A549 (cell line): Measurements from ENCODE around the gene LST1. TPM values are rescaled to one million over a fixed set of nuclear protein-coding genes. Genes with fewer than 3 reads are reported as not detected.

Source experiments
- ATAC-seq, 2 experiments: fragments of 200-7000 bp in 1 of 2; fragments of >200 bp in 1 of 2; cut with Nextera tagmentation in 1 of 2; cut with Tn5 transposase in 1 of 2; 3 replicates each; pipeline versions ENCODE4 v1.8.0 to v1.9.1; 2018 to 2020; ENCODE audit warnings: mild to moderate bottlenecking in 1 of 2, moderate library complexity in 1 of 2
- CTCF ChIA-PET: fragments of 300-600 bp; sonication (Branson Sonifier 250); formaldehyde crosslinking; extraction: SDS; loops from one replicate; lab custom pipeline; 2021; ENCODE audit warnings: antibody characterized with exemption, inconsistent platforms; lab: Yijun Ruan, JAX
- POLR2A ChIA-PET: fragments of 350-600 bp; formaldehyde crosslinking; extraction: SDS; loops from one replicate; lab custom pipeline; 2021; ENCODE audit warnings: antibody characterized with exemption, inconsistent platforms; lab: Yijun Ruan, JAX
- DNase-seq, 2 experiments: peaks; one replicate each; pipeline versions ENCODE4 v3.0.0 to v3.0.0-alpha.2; 2011 to 2016; ENCODE audit warnings: low read depth in 1 of 2, low spot score in 1 of 2
- FAIRE-seq: peaks from 2 replicates; lab custom pipeline; 2011; peaks lifted over from hg19 to GRCh38; lab: Jason Lieb, UNC
- H3K27ac ChIP-seq, 2 experiments: fragments of >200 bp; sonication (Bioruptor Twin); formaldehyde crosslinking; 3 replicates each; pipeline ENCODE4 v1.5.1; 2016 to 2017
- H3K4me1 ChIP-seq: fragments of >200 bp; sonication (Bioruptor Twin); formaldehyde crosslinking; 3 replicates; pipeline ENCODE4 v1.6.1; 2016
- H3K4me2 ChIP-seq: fragments of >200 bp; sonication (Bioruptor Twin); formaldehyde crosslinking; 3 replicates; pipeline ENCODE4 v1.6.1; 2016
- H3K4me3 ChIP-seq: fragments of >200 bp; sonication (Bioruptor Twin); formaldehyde crosslinking; 3 replicates; pipeline ENCODE4 v1.5.1; 2016
- H3K9me3 ChIP-seq: fragments of >200 bp; sonication (Bioruptor Twin); formaldehyde crosslinking; 3 replicates; pipeline ENCODE4 v1.6.1; 2016
- BCL3 ChIP-seq: fragments of >200 bp; sonication (Bioruptor Twin); formaldehyde crosslinking; IDR thresholded peaks from 3 replicates; pipeline ENCODE4 v1.6.1; 2016
- BHLHE40 ChIP-seq: IDR thresholded peaks from 2 replicates; pipeline ENCODE4 v1.6.1; 2012; ENCODE audit warnings: low read depth, low read length, inconsistent platforms
- CBX2 ChIP-seq: fragments of 200-600 bp; sonication (generic); IDR thresholded peaks from 2 replicates; pipeline ENCODE4 v1.6.1; 2016; ENCODE audit warnings: low read depth, mild to moderate bottlenecking, borderline replicate concordance
- CHD2 ChIP-seq: fragments of 150-350 bp; IDR thresholded peaks from 2 replicates; pipeline ENCODE4 v1.6.1; 2014; ENCODE audit warnings: low read length; ENCODE audit not compliant: partially characterized antibody
- CHD4 ChIP-seq: fragments of 200-600 bp; sonication (generic); IDR thresholded peaks from 2 replicates; pipeline ENCODE4 v1.6.1; 2016; ENCODE audit warnings: antibody characterized with exemption, mild to moderate bottlenecking, borderline replicate concordance
- EHF ChIP-seq: fragments of 250-450 bp; sonication (Bioruptor Pico); IDR thresholded peaks from 2 replicates; pipeline ENCODE4 v1.5.0; 2020; ENCODE audit warnings: mild to moderate bottlenecking
- EHMT2 ChIP-seq: fragments of 200-600 bp; sonication (generic); IDR thresholded peaks from 2 replicates; pipeline ENCODE4 v1.6.1; 2016; ENCODE audit warnings: antibody characterized with exemption, low read depth, mild to moderate bottlenecking, moderate library complexity
- ELK1 ChIP-seq: fragments of 150-350 bp; IDR thresholded peaks from 2 replicates; pipeline ENCODE4 v1.6.1; 2014; ENCODE audit warnings: low read depth, mild to moderate bottlenecking, low read length
- EP300 ChIP-seq, 2 experiments: fragments of >200 bp; sonication (Bioruptor Twin); formaldehyde crosslinking; IDR thresholded peaks; 2 replicates in 1 of 2; 3 replicates in 1 of 2; pipeline ENCODE4 v1.6.1; 2016 to 2017
- ESRRA ChIP-seq: fragments of 150-350 bp; IDR thresholded peaks from 2 replicates; pipeline ENCODE4 v1.6.1; 2014; ENCODE audit warnings: mild to moderate bottlenecking, low read length, borderline replicate concordance
- FOSB ChIP-seq: fragments of 250-450 bp; sonication (Bioruptor Pico); IDR thresholded peaks from 2 replicates; pipeline ENCODE4 v1.5.0; 2020; ENCODE audit warnings: mild to moderate bottlenecking, moderate library complexity
- FOSL2 ChIP-seq, 2 experiments: fragments of 450-650 bp in 1 of 2; fragments of >200 bp in 1 of 2; sonication (Bioruptor Twin) in 1 of 2; formaldehyde crosslinking; IDR thresholded peaks; 2 replicates each; pipeline versions ENCODE4 v1.5.0 to v1.6.1; 2016 to 2020; ENCODE audit warnings: mild to moderate bottlenecking in 1 of 2, moderate library complexity in 1 of 2
- GATA3 ChIP-seq: IDR thresholded peaks from 2 replicates; pipeline ENCODE4 v1.6.1; 2012; ENCODE audit warnings: borderline replicate concordance
- HDAC2 ChIP-seq: fragments of 200-600 bp; sonication (generic); IDR thresholded peaks from 2 replicates; pipeline ENCODE4 v1.6.1; 2016
- HOXB5 ChIP-seq: fragments of 250-450 bp; sonication (Bioruptor Pico); IDR thresholded peaks from 2 replicates; pipeline ENCODE4 v1.5.0; 2020; ENCODE audit warnings: mild to moderate bottlenecking, moderate library complexity
- KDM1A ChIP-seq: fragments of 200-600 bp; sonication (generic); IDR thresholded peaks from 2 replicates; pipeline ENCODE4 v1.6.1; 2016; ENCODE audit warnings: low read depth, mild to moderate bottlenecking
- KDM5A ChIP-seq: fragments of 200-600 bp; sonication (generic); IDR thresholded peaks from 2 replicates; pipeline ENCODE4 v1.6.1; 2016; ENCODE audit warnings: antibody characterized with exemption, mild to moderate bottlenecking
- MAX ChIP-seq: IDR thresholded peaks from 2 replicates; pipeline ENCODE4 v1.6.1; 2012
- MYC ChIP-seq: IDR thresholded peaks from 2 replicates; pipeline ENCODE4 v1.6.1; 2012; ENCODE audit warnings: mild to moderate bottlenecking, inconsistent platforms, low read length, improper control_type of control experiment, borderline replicate concordance
- NFE2L2 ChIP-seq: fragments of 150-350 bp; conservative IDR thresholded peaks from 2 replicates; pipeline ENCODE4 v1.6.1; 2014; ENCODE audit warnings: low read length
- NPAS2 ChIP-seq: fragments of 250-450 bp; sonication (Bioruptor Pico); IDR thresholded peaks from 2 replicates; pipeline ENCODE4 v1.8.0; 2022; ENCODE audit warnings: mild to moderate bottlenecking, moderate library complexity, borderline replicate concordance
- NR3C1 ChIP-seq: fragments of >200 bp; sonication (Bioruptor Twin); formaldehyde crosslinking; IDR thresholded peaks from 3 replicates; pipeline ENCODE4 v1.6.1; 2017
- PHF8 ChIP-seq: fragments of 200-600 bp; sonication (generic); IDR thresholded peaks from 2 replicates; pipeline ENCODE4 v1.6.1; 2016; ENCODE audit warnings: low read depth, mild to moderate bottlenecking, antibody characterized with exemption, moderate library complexity, borderline replicate concordance
- POLR2A ChIP-seq: IDR thresholded peaks from 2 replicates; pipeline ENCODE4 v1.6.1; 2012; ENCODE audit warnings: mild to moderate bottlenecking, low read length
- RAD21 ChIP-seq, 2 experiments: fragments of >200 bp in 1 of 2; sonication (Bioruptor Twin) in 1 of 2; formaldehyde crosslinking in 1 of 2; IDR thresholded peaks in 1 of 2; conservative IDR thresholded peaks in 1 of 2; 2 replicates in 1 of 2; 3 replicates in 1 of 2; pipeline ENCODE4 v1.6.1; 2012 to 2018; ENCODE audit warnings: inconsistent platforms in 1 of 2
- REST ChIP-seq: fragments of 200-600 bp; sonication (generic); IDR thresholded peaks from 2 replicates; pipeline ENCODE4 v1.6.1; 2016; ENCODE audit warnings: antibody characterized with exemption, mild to moderate bottlenecking, moderate library complexity
- SREBF2 ChIP-seq: fragments of 450-650 bp; IDR thresholded peaks from 2 replicates; pipeline ENCODE4 v1.6.1; 2014; ENCODE audit warnings: mild to moderate bottlenecking, moderate library complexity
- TFCP2L1 ChIP-seq: fragments of 250-450 bp; sonication (Bioruptor Pico); IDR thresholded peaks from 2 replicates; pipeline ENCODE4 v1.5.0; 2021; ENCODE audit warnings: mild to moderate bottlenecking
- WGBS: methylation state at CpG from one replicate; pipeline ENCODE4 v1.1.6; 2017; ENCODE audit errors: missing lambda C conversion rate; 5-methylcytosine and 5-hydroxymethylcytosine counted together
- polyA plus RNA-seq, 4 experiments: library from polyadenylated mRNA; depleted of rRNA in 3 of 4; stranded (reverse); fragments of >200 nt; fragmentation: RNase III in 1 of 4; extraction: RNeasy Plus Mini Kit Qiagen cat#74134 plus additional on column Dnase treatment in 1 of 4; gene quantifications; 2 replicates in 3 of 4; 3 replicates in 1 of 4; pipeline ENCODE4 v1.2.3, GENCODE V29; 2011 to 2017
- TF ChIP-seq, protein P1 (sequence below): fragments of 250-450 bp; sonication (Bioruptor Pico); IDR thresholded peaks from 2 replicates; pipeline ENCODE4 v1.5.0; 2021; ENCODE audit warnings: mild to moderate bottlenecking, moderate library complexity, borderline replicate concordance
- TF ChIP-seq, protein P2 (sequence below): IDR thresholded peaks from 2 replicates; pipeline ENCODE4 v1.6.1; 2012
- TF ChIP-seq, protein P3 (sequence below): fragments of >200 bp; sonication (Bioruptor Twin); formaldehyde crosslinking; IDR thresholded peaks from 2 replicates; pipeline ENCODE4 v1.6.1; 2016

LST1 gene
- polyA plus RNA-seq, 2 of the 4 experiments (the other 2 are of a cell fraction): 0.19 to 0.26 TPM

DNA sequence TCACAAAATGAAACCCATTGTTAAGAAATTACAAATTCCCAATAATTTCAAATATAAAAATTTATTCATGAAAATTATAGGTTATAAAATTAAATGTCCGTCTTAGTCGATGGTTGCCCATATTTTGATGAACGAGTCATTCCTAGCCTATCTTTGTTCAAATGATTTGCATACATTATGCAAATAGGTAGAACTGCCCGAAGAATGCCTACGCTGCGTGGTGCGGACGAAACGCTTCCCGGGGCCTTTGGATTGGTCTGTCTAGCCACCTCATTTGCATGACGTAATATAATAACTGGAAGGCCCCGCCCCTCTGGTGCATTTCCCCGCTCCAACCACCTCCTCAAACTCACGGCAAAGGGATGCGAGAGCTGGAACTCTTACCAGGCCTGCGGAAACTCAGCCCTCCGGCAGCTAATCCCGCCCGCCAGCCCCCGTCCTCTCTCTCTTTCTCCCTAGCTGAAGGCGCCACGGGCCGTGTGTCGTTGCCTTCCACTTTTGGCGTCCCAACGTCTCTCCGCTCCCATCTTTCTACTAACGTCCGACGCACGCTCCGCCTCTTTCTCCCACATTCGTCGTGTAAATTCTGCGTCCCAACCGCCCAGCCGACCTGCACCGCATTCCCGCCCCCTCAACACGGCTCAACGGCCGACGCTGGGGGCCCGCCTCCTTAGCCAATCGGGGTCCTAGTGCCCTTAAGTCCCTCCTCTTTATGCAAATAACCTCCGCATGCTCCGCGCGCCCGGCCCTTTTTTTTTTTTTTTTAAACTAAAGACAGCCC lies 33.9 kb downstream of the LST1 start:
- peaks cover 15% of the 10 kb centered on the region for H3K4me1 ChIP-seq
- ChIA-PET POLR2A (interaction anchor here (0.7 to 1.7 kb wide), 5 partner anchors 13 to 79 kb away, joined by 3 to 8 read pairs (median 5); partner anchors contain the start of genes C6orf47, DDX39B and NFKBIL1), CTCF (interaction anchor here (0.5 to 0.6 kb wide), 2 partner anchors 19 to 350 kb away, joined by 3 to 5 read pairs; no protein-coding TSS in a partner anchor)
- peak overlapping the region; percentile 48 for H3K4me3 ChIP-seq
- ATAC-seq (peak; percentile 92 to 93), DNase-seq (peak; percentile 92 to 99), FAIRE-seq (no peak)
- no peaks in the 10 kb centered on the region for H3K9me3 ChIP-seq
- 2% methylated on average over 50 of the region's 50 CpGs for WGBS
- peak overlapping the region; percentile 96 for H3K4me2 ChIP-seq
- peak overlapping the region; percentile 92 for H3K27ac ChIP-seq
- TF ChIP-seq FOSL2 (IDR thresholded peaks at IDR 0.05) (no peak), FOSL2 (CRISPR knock-in tag; IDR thresholded peaks at IDR 0.05) (no peak), PHF8 (peak; percentile 74; the same call in 1 of the 2 replicates), FOSB (no peak), POLR2A (peak; percentile 47), SREBF2 (no peak), KDM1A (no peak), MAX (peak; percentile 81), EHMT2 (no peak), RAD21 (conservative IDR thresholded peaks at IDR 0.05 in 1 of 2, IDR thresholded peaks at IDR 0.05 in 1 of 2) (no peak), EHF (CRISPR knock-in tag) (no peak), EP300 (IDR thresholded peaks at IDR 0.05) (no peak), HDAC2 (no peak), NPAS2 (CRISPR knock-in tag) (no peak), GATA3 (no peak), ESRRA (no peak), NR3C1 (no peak), NFE2L2 (no peak), BHLHE40 (no peak), CHD2 (no peak), BCL3 (peak; percentile 57; the same call in 1 of the 3 replicates), KDM5A (no peak), TFCP2L1 (CRISPR knock-in tag) (no peak), CBX2 (no peak), MYC (no peak), REST (peak; percentile 43), ELK1 (no peak), CHD4 (no peak), HOXB5 (CRISPR knock-in tag) (no peak)
- TF ChIP-seq, protein P1, sequence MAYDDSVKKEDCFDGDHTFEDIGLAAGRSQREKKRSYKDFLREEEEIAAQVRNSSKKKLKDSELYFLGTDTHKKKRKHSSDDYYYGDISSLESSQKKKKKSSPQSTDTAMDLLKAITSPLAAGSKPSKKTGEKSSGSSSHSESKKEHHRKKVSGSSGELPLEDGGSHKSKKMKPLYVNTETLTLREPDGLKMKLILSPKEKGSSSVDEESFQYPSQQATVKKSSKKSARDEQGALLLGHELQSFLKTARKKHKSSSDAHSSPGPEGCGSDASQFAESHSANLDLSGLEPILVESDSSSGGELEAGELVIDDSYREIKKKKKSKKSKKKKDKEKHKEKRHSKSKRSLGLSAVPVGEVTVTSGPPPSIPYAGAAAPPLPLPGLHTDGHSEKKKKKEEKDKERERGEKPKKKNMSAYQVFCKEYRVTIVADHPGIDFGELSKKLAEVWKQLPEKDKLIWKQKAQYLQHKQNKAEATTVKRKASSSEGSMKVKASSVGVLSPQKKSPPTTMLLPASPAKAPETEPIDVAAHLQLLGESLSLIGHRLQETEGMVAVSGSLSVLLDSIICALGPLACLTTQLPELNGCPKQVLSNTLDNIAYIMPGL (CRISPR knock-in tag): no peak
- TF ChIP-seq, protein P2, sequence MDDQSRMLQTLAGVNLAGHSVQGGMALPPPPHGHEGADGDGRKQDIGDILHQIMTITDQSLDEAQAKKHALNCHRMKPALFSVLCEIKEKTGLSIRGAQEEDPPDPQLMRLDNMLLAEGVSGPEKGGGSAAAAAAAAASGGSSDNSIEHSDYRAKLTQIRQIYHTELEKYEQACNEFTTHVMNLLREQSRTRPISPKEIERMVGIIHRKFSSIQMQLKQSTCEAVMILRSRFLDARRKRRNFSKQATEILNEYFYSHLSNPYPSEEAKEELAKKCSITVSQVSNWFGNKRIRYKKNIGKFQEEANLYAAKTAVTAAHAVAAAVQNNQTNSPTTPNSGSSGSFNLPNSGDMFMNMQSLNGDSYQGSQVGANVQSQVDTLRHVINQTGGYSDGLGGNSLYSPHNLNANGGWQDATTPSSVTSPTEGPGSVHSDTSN: no peak
- TF ChIP-seq, protein P3, sequence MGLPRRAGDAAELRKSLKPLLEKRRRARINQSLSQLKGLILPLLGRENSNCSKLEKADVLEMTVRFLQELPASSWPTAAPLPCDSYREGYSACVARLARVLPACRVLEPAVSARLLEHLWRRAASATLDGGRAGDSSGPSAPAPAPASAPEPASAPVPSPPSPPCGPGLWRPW: no peak
